A549 treated with dexamethasone at 1 μM for 4 hours (cell line): Measurements from ENCODE around the gene CLP1. TPM values are rescaled to one million over a fixed set of nuclear protein-coding genes. Genes with fewer than 3 reads are reported as not detected.

Experiments used
- total RNA-seq: library from RNA; stranded (reverse); fragments of 200-300 nt; extraction: Qiagen RNA extraction; gene quantifications from 5 replicates; pipeline ENCODE4 v1.2.3, GENCODE V29; 2022

CLP1 gene
- 25.8 to 27.6 TPM (median 26.6 TPM) in 5 replicates for total RNA-seq

DNA sequence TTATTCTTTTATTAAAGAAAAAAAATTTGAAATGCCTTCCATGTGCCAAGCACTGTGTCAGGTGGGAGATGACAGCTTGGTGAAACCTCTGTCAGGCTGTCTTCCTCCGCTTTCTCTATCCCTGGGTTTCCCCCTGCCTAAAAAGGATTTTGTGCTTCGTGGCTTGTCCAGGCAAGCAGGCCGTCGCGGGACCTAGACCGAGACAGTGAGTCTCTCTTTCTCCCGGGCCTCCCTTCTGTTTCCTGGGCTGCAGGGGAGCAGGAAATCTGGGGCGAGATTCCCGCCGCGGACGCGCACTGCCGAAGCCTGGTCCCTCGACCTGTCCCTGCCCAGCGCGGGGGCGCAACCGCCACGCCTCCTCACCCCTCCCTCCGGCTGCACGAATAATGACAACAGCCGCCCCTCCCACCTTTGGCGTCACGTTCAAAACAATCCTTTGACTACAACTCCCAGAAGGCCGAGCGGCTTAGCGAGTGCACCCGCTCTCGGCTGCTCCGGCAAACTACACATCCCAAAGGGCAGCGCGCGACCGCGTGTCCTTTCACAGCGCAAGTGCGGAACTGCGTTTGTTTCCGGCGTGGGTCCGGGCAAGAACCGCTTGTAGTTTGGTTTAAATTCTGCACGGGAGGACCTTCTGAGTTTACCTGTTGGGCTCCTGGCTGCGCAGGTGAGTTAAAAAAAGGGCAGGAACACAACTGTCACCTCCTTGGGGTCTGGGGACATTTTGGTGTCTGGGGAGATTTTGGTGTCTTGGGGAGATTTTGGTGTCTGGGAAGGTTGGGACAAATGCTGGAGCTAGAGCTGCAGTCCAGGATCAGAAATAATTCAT lies at the start of gene CLP1:
Gene CLP1, plus strand, starts transcription at position 569 of the 829 bp plus-strand sequence. CDS start 1,715 bp downstream, outside the sequence.

GRCh38 chr11:57649826-57650738 lies 7.5 kb upstream of the CLP1 start, which contains the start of gene YPEL4:
YPEL4 (minus strand) TSS chr11:57649912; CDS start chr11:57647107, 2,805 bp downstream.

DNA sequence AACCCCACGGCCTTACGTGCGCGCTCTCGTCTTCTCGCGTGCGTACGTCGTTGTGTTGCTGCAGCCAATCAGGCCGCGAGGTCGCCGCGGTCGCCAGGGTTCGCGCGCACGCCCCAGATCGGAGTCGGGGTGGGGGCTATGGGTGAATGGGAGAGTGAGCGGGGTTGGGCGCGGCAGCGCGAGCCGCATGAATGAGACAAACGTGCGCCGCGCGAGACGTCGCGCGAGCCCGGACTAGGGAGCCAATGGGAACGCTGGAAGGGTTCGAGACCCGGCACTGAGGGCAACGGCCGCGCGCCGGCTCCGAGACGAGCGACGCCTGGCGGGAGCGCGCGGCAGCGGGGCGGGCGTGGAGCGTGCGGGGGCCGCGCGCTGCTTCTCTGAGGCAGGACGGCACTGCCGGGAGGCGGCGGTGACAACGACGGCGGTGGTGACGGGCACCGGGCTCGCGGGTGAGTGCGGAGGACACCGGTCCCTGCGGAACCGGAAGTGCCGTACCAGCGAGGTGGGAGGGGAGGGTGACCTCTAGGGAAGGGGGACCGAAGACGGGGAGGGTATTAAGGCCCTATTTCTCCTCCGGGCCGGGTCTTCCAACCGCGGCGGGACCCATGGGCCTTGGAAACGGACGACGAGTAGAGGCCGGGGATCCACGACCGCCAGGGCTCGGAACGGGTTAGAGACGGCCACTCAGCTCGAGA lies 10.3 kb downstream of the CLP1 start, which contains the start of gene ZDHHC5:
Gene ZDHHC5, plus strand, starts transcription at position 379 of the 698 bp plus-strand sequence. CDS start 4,977 bp downstream, outside the sequence.

Other genes with a start within 250 kb of the CLP1 start
- gene SLC43A3, start 230.6 kb upstream of the CLP1 start, total RNA-seq = 0.33 to 0.58 TPM (median 0.43 TPM) in 5 replicates
- gene RTN4RL2, start 197.2 kb upstream of the CLP1 start, total RNA-seq = 41.3 to 86.1 TPM (median 84.7 TPM) in 5 replicates
- 1.8 to 3.0 TPM (median 2.6 TPM) in 5 replicates for gene SLC43A1, start 142.1 kb upstream of the CLP1 start, total RNA-seq
- gene TIMM10, start 127.0 kb upstream of the CLP1 start, total RNA-seq = 134 to 165 TPM (median 145 TPM) in 5 replicates
- not detected in 5 replicates for gene SMTNL1, start 120.2 kb upstream of the CLP1 start, total RNA-seq
- gene UBE2L6, start 90.1 kb upstream of the CLP1 start, total RNA-seq = 34.4 to 45.3 TPM (median 43.0 TPM) in 5 replicates
- gene SERPING1, start 60.1 kb upstream of the CLP1 start, total RNA-seq = 0.41 to 1.2 TPM (median 0.95 TPM) in 5 replicates
- gene YPEL4, start 7.8 kb upstream of the CLP1 start, total RNA-seq = 0.10 to 0.34 TPM (median 0.25 TPM) in 5 replicates
- 69.4 to 83.9 TPM (median 80.4 TPM) in 5 replicates for gene ZDHHC5, start 10.4 kb downstream of the CLP1 start, total RNA-seq
- gene MED19, start 54.5 kb downstream of the CLP1 start, total RNA-seq = 27.5 to 30.9 TPM (median 29.1 TPM) in 5 replicates
- gene TMX2, start 54.8 kb downstream of the CLP1 start, total RNA-seq = 145 to 163 TPM (median 150 TPM) in 5 replicates
- gene SELENOH, start 83.7 kb downstream of the CLP1 start, total RNA-seq = 110 to 126 TPM (median 120 TPM) in 5 replicates
- gene BTBD18, start 94.1 kb downstream of the CLP1 start, total RNA-seq = 0.06 TPM in 1 of 5 replicates, not detected in the others
- gene CTNND1, start 104.0 kb downstream of the CLP1 start, total RNA-seq = 50.4 to 74.9 TPM (median 69.2 TPM) in 5 replicates